Hepatocyte (in vitro differentiated cells): Measurements from ENCODE around the gene GPR3. TPM values are rescaled to one million over a fixed set of nuclear protein-coding genes. Genes with fewer than 3 reads are reported as not detected.

Source experiments
- DNase-seq: peaks from one replicate; pipeline ENCODE4 v3.0.0-alpha.2; 2016; ENCODE audit warnings: low spot score
- H2AFZ ChIP-seq: fragments of 200-600 bp; sonication (generic); 2 replicates; pipeline ENCODE4 v1.6.0; 2016; ENCODE audit warnings: antibody characterized with exemption, mild to moderate bottlenecking
- H3K27ac ChIP-seq: fragments of 200-600 bp; sonication (generic); 2 replicates; pipeline ENCODE4 v1.5.1; 2016; ENCODE audit warnings: mild to moderate bottlenecking
- H3K27me3 ChIP-seq: fragments of 200-600 bp; sonication (generic); 2 replicates; pipeline ENCODE4 v1.6.1; 2016
- H3K36me3 ChIP-seq: fragments of 200-600 bp; sonication (generic); replicated peaks from 2 replicates; pipeline ENCODE4 v1.5.1; 2016; ENCODE audit warnings: low read depth; ENCODE audit not compliant: insufficient read depth
- H3K4me1 ChIP-seq: fragments of 200-600 bp; sonication (generic); 2 replicates; pipeline ENCODE4 v1.5.1; 2016; ENCODE audit warnings: mild to moderate bottlenecking, moderate library complexity; ENCODE audit not compliant: insufficient read depth
- H3K4me2 ChIP-seq: fragments of 200-600 bp; sonication (generic); 2 replicates; pipeline ENCODE4 v1.6.0; 2016
- H3K4me3 ChIP-seq: fragments of 200-600 bp; sonication (generic); 2 replicates; pipeline ENCODE4 v1.5.1; 2016; ENCODE audit warnings: mild to moderate bottlenecking
- H3K79me2 ChIP-seq: fragments of 200-600 bp; sonication (generic); 2 replicates; pipeline ENCODE4 v1.6.0; 2017; ENCODE audit warnings: mild to moderate bottlenecking
- H3K9me2 ChIP-seq: fragments of 200-600 bp; sonication (generic); replicated peaks from 2 replicates; pipeline ENCODE4 v1.6.0; 2017; ENCODE audit warnings: mild to moderate bottlenecking; ENCODE audit not compliant: insufficient read depth
- H3K9me3 ChIP-seq: fragments of 200-600 bp; sonication (generic); 2 replicates; pipeline ENCODE4 v1.5.1; 2016; ENCODE audit warnings: low read depth, mild to moderate bottlenecking
- H4K20me1 ChIP-seq: fragments of 200-600 bp; sonication (generic); 2 replicates; pipeline ENCODE4 v1.6.0; 2016; ENCODE audit warnings: mild to moderate bottlenecking; ENCODE audit not compliant: insufficient read depth, poor library complexity, severe bottlenecking
- CTCF ChIP-seq: fragments of 200-600 bp; sonication (generic); IDR thresholded peaks from 2 replicates; pipeline ENCODE4 v1.5.1; 2016; ENCODE audit warnings: antibody characterized with exemption, mild to moderate bottlenecking; ENCODE audit not compliant: poor library complexity
- EZH2 ChIP-seq: fragments of 200-600 bp; sonication (generic); IDR thresholded peaks from 2 replicates; pipeline ENCODE4 v1.6.1; 2016; ENCODE audit warnings: antibody characterized with exemption, mild to moderate bottlenecking, borderline replicate concordance
- EZH2phosphoT487 ChIP-seq: fragments of 200-600 bp; sonication (generic); IDR thresholded peaks from one replicate; pipeline ENCODE4 v1.6.1; 2018; ENCODE audit warnings: antibody characterized with exemption, mild to moderate bottlenecking, low read depth, moderate library complexity; ENCODE audit not compliant: unreplicated experiment, severe bottlenecking
- WGBS: methylation state at CpG from one replicate; pipeline ENCODE4 v1.1.6; 2016; ENCODE audit warnings: low lambda C conversion rate; ENCODE audit errors: missing lambda C conversion rate; 5-methylcytosine and 5-hydroxymethylcytosine counted together
- polyA plus RNA-seq: library from polyadenylated mRNA; unstranded; fragments of >200 nt; fragmentation: Nextera tagmentation; extraction: Ambion mirVana; gene quantifications from 2 replicates; pipeline ENCODE4 v1.2.1, GENCODE V29; 2016
- total RNA-seq: library from RNA; depleted of rRNA; stranded (reverse); fragments of >200 nt; gene quantifications from 2 replicates; pipeline ENCODE4 v1.2.3, GENCODE V29; 2014

GPR3 gene
- total and polyA plus RNA-seq, 2 experiments from 2014 or later = 0.47 to 2.2 TPM

- WGBS = 89% methylated on average over 5 of the region's 5 CpGs
- no peak overlapping the region for H2AFZ ChIP-seq
- H4K20me1 ChIP-seq = no peaks in the 10 kb centered on the region
- H3K36me3 ChIP-seq = no peaks in the 10 kb centered on the region
- no peaks in the 10 kb centered on the region for H3K79me2 ChIP-seq
- H3K4me2 ChIP-seq = no peak overlapping the region
- H3K9me3 ChIP-seq = no peaks in the 10 kb centered on the region
- DNase-seq = no peak
- H3K4me1 ChIP-seq = peaks cover 11% of the 10 kb centered on the region
- TF ChIP-seq CTCF = no peak
- H3K27ac ChIP-seq = no peak overlapping the region
- H3K27me3 ChIP-seq = no peaks in the 10 kb centered on the region
- H3K4me3 ChIP-seq = no peak overlapping the region
- no peaks in the 10 kb centered on the region for H3K9me2 ChIP-seq
Observed at GRCh38 chr1:27355683-27356082, 36.7 kb upstream of the GPR3 start.

GRCh38 chr1:27356277-27356618 lies 36.2 kb upstream of the GPR3 start:
- no peaks in the 10 kb centered on the region for H3K36me3 ChIP-seq
- no peak for DNase-seq
- no peak overlapping the region for H3K4me3 ChIP-seq

GRCh38 chr1:27356619-27357280 lies 35.7 kb upstream of the GPR3 start:
- Histone ChIP-seq H3K36me3 (no peaks in the 10 kb centered on the region), H2AFZ (no peak overlapping the region), H3K27ac (no peak overlapping the region), H3K4me3 (no peak overlapping the region), H4K20me1 (no peaks in the 10 kb centered on the region), H3K9me3 (no peaks in the 10 kb centered on the region), H3K27me3 (no peaks in the 10 kb centered on the region), H3K4me2 (no peak overlapping the region), H3K4me1 (peaks cover under 1% of the 10 kb centered on the region), H3K79me2 (no peaks in the 10 kb centered on the region), H3K9me2 (no peaks in the 10 kb centered on the region)
- DNase-seq = no peak
- 90% methylated on average over 31 of the region's 37 CpGs for WGBS
- TF ChIP-seq EZH2phosphoT487 = no peak
- no peak for TF ChIP-seq CTCF
- no peak for TF ChIP-seq EZH2

More at GRCh38 chr1:27356277-27356618, 36.2 kb upstream of the GPR3 start:
- no peak overlapping the region for H3K4me2 ChIP-seq
- 95% methylated on average over 13 of the region's 13 CpGs for WGBS
- no peak overlapping the region for H3K27ac ChIP-seq
- H3K27me3 ChIP-seq = no peaks in the 10 kb centered on the region
- H2AFZ ChIP-seq = no peak overlapping the region
- H3K9me2 ChIP-seq = no peaks in the 10 kb centered on the region
- no peaks in the 10 kb centered on the region for H3K9me3 ChIP-seq
- no peaks in the 10 kb centered on the region for H4K20me1 ChIP-seq
- no peaks in the 10 kb centered on the region for H3K79me2 ChIP-seq
- TF ChIP-seq CTCF (no peak), EZH2phosphoT487 (no peak), EZH2 (no peak)
- peaks cover 5% of the 10 kb centered on the region for H3K4me1 ChIP-seq
